Brain microvascular endothelial cell (primary cell): Measurements from ENCODE around the gene CDC42EP3.
A peak's percentile ranks its signal among the peaks of the same experiment; 100 is the strongest.

ENCODE experiments used
- DNase-seq: peaks from one replicate; pipeline ENCODE4 v3.0.0-alpha.2; 2020
- H3K27ac ChIP-seq: fragments of 250-450 bp; sonication (Bioruptor Pico); 2 replicates; pipeline ENCODE4 v1.5.1; 2020; ENCODE audit warnings: mild to moderate bottlenecking, moderate library complexity
- H3K27me3 ChIP-seq: fragments of 250-450 bp; sonication (Bioruptor Pico); replicated peaks from 2 replicates; pipeline ENCODE4 v1.5.1; 2020; ENCODE audit warnings: mild to moderate bottlenecking
- H3K36me3 ChIP-seq: fragments of 250-450 bp; sonication (Bioruptor Pico); replicated peaks from 2 replicates; pipeline ENCODE4 v1.5.1; 2020; ENCODE audit warnings: mild to moderate bottlenecking
- H3K4me3 ChIP-seq: 2 replicates; pipeline ENCODE4 v1.5.1; 2011; ENCODE audit warnings: low read depth, mild to moderate bottlenecking, control low read depth, low read length, moderate library complexity
- in situ Hi-C: cut with HindIII; loops from 2 replicates; pipeline ENCODE4 v1.10.0; 2017; ENCODE audit warnings: low sequenced_read_pairs, low pct_ligation_motif_present
- TF ChIP-seq, protein P1 (sequence below): IDR thresholded peaks from 2 replicates; pipeline ENCODE4 v1.5.1; 2011; ENCODE audit warnings: low read depth, mild to moderate bottlenecking, moderate library complexity, low read length, control low read depth, inconsistent platforms; ENCODE audit errors: missing control alignments

Gene CDC42EP3, protein sequence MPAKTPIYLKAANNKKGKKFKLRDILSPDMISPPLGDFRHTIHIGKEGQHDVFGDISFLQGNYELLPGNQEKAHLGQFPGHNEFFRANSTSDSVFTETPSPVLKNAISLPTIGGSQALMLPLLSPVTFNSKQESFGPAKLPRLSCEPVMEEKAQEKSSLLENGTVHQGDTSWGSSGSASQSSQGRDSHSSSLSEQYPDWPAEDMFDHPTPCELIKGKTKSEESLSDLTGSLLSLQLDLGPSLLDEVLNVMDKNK

DNA sequence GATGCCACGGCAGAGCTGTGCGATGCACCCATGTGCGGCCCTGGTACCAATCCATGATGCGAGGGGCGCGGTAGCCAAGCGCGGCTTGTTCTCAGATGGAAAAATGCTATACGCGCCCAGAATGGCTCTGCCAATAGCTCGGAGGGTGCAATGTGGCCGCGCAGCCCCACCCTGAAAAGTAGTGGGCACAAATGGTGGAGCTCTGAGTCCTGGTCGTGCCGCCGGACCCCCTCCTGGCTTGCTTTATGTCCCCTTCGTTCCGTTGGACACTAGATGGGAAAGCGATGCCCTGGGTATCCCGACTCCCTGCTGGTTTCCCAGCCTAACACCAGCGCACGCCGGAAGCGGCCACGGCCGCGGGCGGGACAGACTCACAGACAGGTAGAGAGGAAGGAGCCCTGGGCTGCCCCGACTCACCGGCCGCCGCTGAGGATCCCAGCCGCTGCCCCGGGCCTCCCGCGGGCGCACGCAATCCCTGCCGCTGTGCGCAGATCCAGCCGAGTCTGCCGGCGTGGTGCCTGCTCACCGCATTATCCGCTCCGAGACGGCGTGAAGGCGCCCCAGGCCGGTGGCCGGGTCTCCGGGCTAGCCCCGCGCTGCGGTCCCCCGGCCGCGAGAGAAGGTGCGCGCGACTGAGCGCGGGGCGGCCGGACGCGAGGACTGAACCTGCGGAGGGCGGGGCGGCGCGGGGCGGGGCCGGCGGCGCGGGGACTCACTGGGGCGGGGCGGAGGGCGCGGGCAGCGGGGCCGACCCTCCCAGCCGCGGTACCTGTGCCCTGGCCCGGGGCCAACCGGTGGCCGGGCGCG lies at the start of gene CDC42EP3:
Gene CDC42EP3, minus strand, starts transcription at position 634 of the 807 bp plus-strand sequence. CDS start 25,055 bp downstream, outside the sequence.
- TF ChIP-seq, protein P1, sequence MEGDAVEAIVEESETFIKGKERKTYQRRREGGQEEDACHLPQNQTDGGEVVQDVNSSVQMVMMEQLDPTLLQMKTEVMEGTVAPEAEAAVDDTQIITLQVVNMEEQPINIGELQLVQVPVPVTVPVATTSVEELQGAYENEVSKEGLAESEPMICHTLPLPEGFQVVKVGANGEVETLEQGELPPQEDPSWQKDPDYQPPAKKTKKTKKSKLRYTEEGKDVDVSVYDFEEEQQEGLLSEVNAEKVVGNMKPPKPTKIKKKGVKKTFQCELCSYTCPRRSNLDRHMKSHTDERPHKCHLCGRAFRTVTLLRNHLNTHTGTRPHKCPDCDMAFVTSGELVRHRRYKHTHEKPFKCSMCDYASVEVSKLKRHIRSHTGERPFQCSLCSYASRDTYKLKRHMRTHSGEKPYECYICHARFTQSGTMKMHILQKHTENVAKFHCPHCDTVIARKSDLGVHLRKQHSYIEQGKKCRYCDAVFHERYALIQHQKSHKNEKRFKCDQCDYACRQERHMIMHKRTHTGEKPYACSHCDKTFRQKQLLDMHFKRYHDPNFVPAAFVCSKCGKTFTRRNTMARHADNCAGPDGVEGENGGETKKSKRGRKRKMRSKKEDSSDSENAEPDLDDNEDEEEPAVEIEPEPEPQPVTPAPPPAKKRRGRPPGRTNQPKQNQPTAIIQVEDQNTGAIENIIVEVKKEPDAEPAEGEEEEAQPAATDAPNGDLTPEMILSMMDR, result no peak
- H3K27me3 ChIP-seq, result no peaks in the 10 kb centered on the region
- H3K27ac ChIP-seq, result peak within 1 kb of the TSS; percentile 68
- DNase-seq, result no peak
- peak within 1 kb of the TSS; percentile 93 for H3K4me3 ChIP-seq
- H3K36me3 ChIP-seq, result peaks cover 6% of the 10 kb centered on the region
- in situ Hi-C loops, result no loop called here

DNA sequence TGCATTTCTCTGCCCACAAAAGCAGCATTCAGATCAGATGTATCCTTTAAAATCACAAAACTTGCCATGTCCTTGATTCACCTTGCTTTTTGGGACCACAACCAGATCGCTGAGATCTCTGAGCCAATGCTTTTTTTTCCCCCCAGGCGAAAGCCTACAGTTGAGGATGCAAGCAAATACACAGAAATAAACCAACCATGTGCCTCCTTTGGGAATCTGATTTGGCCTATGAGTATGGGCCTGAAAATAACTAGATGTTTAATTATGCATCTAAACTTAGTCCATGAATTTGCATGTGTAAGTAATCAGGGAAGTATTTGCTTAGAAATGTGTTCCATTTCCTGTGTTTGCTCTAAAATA lies 49.7 kb upstream of the CDC42EP3 start:
- Histone ChIP-seq H3K4me3 (no peak overlapping the region), H3K36me3 (no peaks in the 10 kb centered on the region), H3K27me3 (no peaks in the 10 kb centered on the region), H3K27ac (no peak overlapping the region)
- in situ Hi-C loops, result no loop called here
- no peak for DNase-seq
- TF ChIP-seq, protein P1, result no peak

DNA sequence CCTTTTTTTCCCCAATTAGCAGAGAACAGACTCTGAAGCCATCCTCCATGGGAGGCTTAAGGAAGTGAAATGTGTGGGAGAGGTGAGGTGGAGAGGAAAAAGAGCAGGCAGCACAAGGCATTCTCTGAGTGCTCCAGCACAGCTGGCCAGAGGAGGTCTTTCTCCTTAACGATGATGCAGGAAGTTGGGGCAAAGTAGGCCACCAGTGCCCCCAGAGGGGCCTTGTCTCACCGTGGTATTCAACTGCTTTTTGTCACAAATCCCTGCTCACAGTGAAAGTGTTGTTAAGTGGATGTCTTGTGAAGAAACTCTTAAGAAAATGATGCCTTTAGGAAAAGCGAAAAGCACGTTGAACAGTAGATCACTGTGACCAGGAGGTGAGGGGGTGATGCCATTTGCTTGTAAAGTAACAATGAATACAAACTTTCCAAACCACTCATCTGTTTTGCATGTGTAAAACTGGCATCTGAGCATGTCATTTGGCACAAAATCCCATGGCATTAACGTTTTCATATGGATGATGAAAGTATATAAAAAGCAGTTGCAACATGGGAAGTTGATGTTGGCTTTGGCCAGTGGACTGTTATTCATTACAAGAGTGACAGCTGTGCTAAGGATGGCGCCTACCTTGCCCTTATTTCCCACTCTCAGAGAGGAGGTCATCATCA lies 49.2 kb upstream of the CDC42EP3 start:
- Histone ChIP-seq H3K4me3 (no peak overlapping the region), H3K36me3 (no peaks in the 10 kb centered on the region), H3K27ac (no peak overlapping the region), H3K27me3 (no peaks in the 10 kb centered on the region)
- DNase-seq, result no peak
- TF ChIP-seq, protein P1, result no peak
- in situ Hi-C loops, result no loop called here

DNA sequence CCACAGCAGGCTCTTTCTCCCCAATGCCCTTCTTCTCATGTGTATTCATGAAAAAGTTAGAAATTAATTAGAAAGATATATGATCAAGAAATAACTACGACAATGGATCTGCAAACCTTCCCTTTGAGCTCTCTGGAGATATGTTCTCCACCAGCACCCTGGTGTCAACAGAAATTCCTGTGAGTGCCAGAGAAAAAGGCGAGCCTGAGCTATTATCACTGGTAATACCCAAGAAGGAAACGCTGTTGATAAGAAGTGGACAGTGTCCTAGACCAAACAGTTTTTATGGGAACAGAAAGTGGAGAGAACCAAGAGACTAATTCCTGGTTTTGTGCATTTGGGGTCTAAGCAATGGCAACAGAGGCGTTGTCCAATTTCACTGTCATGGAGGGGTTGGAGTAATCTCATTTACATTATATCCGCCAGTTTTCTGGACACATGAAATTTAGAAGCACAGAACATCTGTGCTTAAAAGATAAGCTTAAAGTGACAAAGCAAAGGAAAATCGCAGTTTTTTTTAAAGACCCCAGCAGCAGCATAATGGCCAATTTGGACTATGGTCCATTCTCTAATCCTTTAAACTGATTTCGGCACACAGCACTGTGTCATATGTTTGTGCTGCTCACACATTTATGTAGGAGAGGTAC lies 47.2 kb upstream of the CDC42EP3 start:
- Histone ChIP-seq H3K27me3 (no peaks in the 10 kb centered on the region), H3K27ac (no peak overlapping the region), H3K36me3 (no peaks in the 10 kb centered on the region), H3K4me3 (no peak overlapping the region)
- TF ChIP-seq, protein P1, result no peak
- DNase-seq, result no peak
- in situ Hi-C loops, result no loop called here

DNA sequence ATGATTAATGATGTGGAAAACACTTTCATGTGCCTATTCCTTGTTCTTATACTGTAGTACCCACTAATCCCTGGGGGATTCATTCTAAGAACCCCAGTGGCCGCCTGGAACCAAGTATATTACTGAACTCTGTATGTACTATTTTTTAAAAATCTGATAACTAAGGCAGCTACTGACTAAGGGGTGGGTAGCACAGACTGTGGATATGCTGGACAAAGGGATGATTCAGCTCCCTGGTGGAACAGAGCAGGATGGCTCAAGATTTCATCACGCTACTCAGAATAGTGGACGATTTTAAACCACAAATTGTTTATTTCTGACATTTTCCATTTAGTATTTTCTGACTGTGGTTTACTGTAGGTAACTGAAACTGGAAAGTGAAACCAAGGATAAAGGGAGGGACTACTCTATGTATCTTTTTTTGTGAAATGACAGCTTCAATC lies 41.8 kb upstream of the CDC42EP3 start:
- in situ Hi-C loops, result no loop called here

More for the DNA sequence above, 41.8 kb upstream of the CDC42EP3 start:
- Histone ChIP-seq H3K27ac (peak overlapping the region; percentile 68), H3K27me3 (no peaks in the 10 kb centered on the region), H3K4me3 (no peak overlapping the region), H3K36me3 (no peaks in the 10 kb centered on the region)
- peak; percentile 92 for DNase-seq
- TF ChIP-seq, protein P1, result no peak
